Activated naive CD4-positive, alpha-beta T cell treated with anti-CD3 and anti-CD28 coated beads for 36 hours (primary cell): Measurements from ENCODE around the gene RNF32. TPM values are rescaled to one million over a fixed set of nuclear protein-coding genes. Genes with fewer than 3 reads are reported as not detected.
"Not testable (repeated sequence)": the region's sequence is repeated elsewhere in the genome, so short reads cannot be mapped to it uniquely, and the experiment has no call there.

Source experiments
- CTCF ChIA-PET: fragments of 350-600 bp; sonication (Branson Sonifier 250); formaldehyde crosslinking; loops from one replicate; lab custom pipeline; 2021; ENCODE audit warnings: antibody characterized with exemption; lab: Charles Lee
- DNase-seq: peaks from one replicate; pipeline ENCODE4 v3.0.0-alpha.2; 2020
- H3K27ac Mint-ChIP-seq: one replicate; pipeline ENCODE4 v1.8.0; 2021; ENCODE audit warnings: mild to moderate bottlenecking, mixed read lengths
- H3K27me3 Mint-ChIP-seq: one replicate; pipeline ENCODE4 v1.8.0; 2021; ENCODE audit warnings: low read depth, mixed read lengths
- H3K36me3 Mint-ChIP-seq: one replicate; pipeline ENCODE4 v1.8.0; 2021; ENCODE audit warnings: low read depth, mixed read lengths
- H3K4me1 Mint-ChIP-seq: one replicate; pipeline ENCODE4 v1.8.0; 2021; ENCODE audit warnings: low read depth, mixed read lengths
- H3K4me3 Mint-ChIP-seq: one replicate; pipeline ENCODE4 v1.8.0; 2021; ENCODE audit warnings: mild to moderate bottlenecking, moderate library complexity, mixed read lengths
- H3K9me3 Mint-ChIP-seq: one replicate; pipeline ENCODE4 v1.8.0; 2021; ENCODE audit warnings: mixed read lengths
- intact Hi-C: fragments of 100-400 bp; cut with micrococcal nuclease; formaldehyde crosslinking; loops from one replicate; pipeline ENCODE4 v1.15.1; 2023
- total RNA-seq, 2 experiments: library from RNA; stranded (reverse); gene quantifications; one replicate each; pipeline ENCODE4 v1.2.3, GENCODE V29; 2021

Gene RNF32
- total RNA-seq, 2 experiments from 2014 or later: 0.31 to 0.64 TPM

DNA sequence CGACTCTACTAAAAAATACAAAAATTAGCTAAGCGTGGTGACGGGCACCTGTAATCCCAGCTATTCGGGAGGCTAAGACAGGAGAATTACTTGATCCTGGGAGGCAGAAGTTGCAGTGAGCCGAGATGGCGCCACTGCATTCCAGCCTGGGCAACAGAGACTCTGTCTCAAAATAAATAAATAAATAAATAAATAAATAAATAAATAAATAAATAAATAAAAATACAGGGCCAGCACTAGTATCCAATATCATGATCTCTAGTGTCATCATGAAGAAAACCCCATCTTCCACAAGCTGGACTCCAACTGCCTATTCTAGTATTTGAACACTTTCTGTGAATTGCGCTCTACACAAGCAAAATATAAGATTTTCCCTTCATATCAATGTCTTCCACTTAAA lies 3.5 kb upstream of the RNF32 start:
- H3K27me3 Mint-ChIP-seq: peaks cover 18% of the 10 kb centered on the region
- CTCF ChIA-PET, intact Hi-C loops: not testable (repeated sequence)

DNA sequence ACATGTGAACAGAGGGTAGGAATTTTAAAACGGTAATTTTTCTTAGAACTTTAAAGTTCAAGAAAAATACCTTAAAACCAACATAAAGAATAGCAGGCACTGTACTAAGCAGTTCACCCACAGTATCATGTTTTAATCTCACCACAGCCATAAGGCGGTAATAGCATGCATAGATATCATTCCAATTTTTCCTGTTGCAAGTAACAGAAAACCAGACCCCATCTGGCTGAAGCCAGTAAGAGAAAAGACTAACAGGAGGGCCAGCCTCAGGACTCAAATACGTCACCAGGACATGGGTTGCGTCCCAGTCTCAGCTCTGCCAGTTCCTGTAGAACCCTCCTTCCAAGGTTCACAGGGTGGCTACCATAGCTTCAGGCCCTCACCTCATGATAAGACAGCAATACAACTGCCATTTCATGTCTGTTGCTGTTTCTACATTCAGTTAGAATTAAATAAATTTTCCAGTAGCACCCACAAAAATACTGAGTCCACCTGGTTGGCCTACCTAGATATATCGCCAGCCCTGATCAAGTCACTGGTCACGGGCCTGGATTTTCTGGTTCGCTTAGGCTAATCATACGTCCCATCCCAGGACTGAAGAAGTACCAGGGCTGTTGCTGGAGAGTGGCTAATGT lies 2.0 kb upstream of the RNF32 start:
- no peak overlapping the region for H3K27ac Mint-ChIP-seq
- DNase-seq: no peak
- peaks cover 22% of the 10 kb centered on the region for H3K27me3 Mint-ChIP-seq
- H3K9me3 Mint-ChIP-seq: peaks cover 4% of the 10 kb centered on the region
- no peak overlapping the region for H3K4me3 Mint-ChIP-seq
- peaks cover 6% of the 10 kb centered on the region for H3K36me3 Mint-ChIP-seq
- peaks cover 10% of the 10 kb centered on the region for H3K4me1 Mint-ChIP-seq
- intact Hi-C loops: no loop called here
- CTCF ChIA-PET: interaction anchor here (0.8 kb wide), 1 partner anchor 70 kb away, joined by 4 read pairs; no protein-coding TSS in a partner anchor

More for the DNA sequence above, 3.5 kb upstream of the RNF32 start:
- H3K4me1 Mint-ChIP-seq, H3K27ac Mint-ChIP-seq, H3K4me3 Mint-ChIP-seq, H3K9me3 Mint-ChIP-seq, H3K36me3 Mint-ChIP-seq, DNase-seq: not testable (repeated sequence)

DNA sequence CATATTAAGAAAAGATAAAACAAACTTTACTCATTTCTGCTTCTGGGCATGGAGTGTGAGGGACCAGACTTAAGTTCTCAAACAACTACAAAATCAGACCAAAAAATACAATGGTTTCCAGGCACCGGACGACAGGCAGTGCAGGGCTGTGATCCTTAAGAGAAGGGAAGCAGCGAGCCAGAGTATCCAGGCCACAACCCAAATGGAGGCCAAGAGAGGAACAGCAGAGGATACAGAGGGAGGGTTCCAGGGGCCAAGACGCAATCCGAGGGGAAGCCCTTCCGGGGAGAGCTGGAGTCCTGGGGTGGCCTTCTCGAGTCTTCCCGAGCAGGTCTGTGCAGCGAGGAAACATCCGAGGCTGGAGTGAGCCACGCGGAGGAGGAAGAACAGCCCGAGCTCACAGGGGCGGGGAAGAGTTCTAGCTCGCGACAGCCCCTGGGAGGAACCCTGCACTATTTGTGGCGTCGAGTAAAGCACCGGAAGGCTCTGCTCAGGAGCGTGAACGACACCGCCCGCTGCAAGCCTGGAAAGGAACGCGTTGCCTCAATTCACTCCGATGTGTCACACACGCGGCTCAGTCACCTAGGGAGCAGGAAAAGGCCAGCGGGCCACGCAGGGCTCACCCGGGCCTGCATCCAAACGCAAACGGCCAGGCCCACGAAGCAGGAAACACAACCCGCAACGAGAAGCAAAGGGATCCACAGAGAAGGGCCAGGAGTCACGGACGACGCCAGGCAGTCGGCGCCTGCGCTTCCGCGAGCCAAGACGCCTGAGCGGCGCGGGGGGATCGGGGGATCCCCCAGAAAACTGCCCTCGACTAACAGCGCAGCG lies 933 bp upstream of the RNF32 start:
- DNase-seq: no peak
- peaks cover 24% of the 10 kb centered on the region for H3K27me3 Mint-ChIP-seq
- peaks cover 10% of the 10 kb centered on the region for H3K4me1 Mint-ChIP-seq
- intact Hi-C loops: loop anchor here (1.0 to 10.0 kb wide), 7 partner anchors 26 to 995 kb away; partner anchors contain the start of genes LMBR1 and RBM33
- CTCF ChIA-PET: no interaction called here
- peak overlapping the region; percentile 75 for H3K4me3 Mint-ChIP-seq
- peaks cover 4% of the 10 kb centered on the region for H3K9me3 Mint-ChIP-seq
- peaks cover 6% of the 10 kb centered on the region for H3K36me3 Mint-ChIP-seq
- H3K27ac Mint-ChIP-seq: no peak overlapping the region

DNA sequence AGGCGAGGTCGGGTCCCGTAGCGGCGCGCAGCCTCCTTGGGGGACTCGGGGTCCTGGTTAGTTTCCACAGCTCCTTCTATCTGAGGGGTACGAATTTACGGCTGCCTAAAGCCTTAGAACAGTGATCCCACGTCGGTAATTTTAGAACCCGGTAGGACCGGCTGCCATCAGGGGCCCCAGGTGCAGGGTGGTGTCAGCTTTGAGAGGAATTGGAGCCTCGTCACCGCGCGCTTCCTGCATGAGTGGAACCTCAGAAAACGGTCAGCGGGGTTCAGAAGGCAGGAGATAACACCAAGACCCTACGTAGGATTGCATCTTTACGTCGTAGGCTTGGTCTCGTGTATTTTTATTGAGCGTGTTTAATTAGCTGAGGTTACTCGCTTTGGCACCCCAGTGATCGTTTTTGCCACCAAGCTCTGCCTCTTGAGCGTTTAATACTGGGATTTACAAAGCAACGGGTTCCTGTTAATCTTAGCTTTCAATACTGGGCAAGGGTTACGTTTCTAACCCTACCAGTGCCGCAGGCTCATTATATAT lies 443 bp downstream of the RNF32 start:
- Mint-ChIP-seq H3K27me3 (peaks cover 29% of the 10 kb centered on the region), H3K4me3 (peak overlapping the region; percentile 78), H3K36me3 (peaks cover 6% of the 10 kb centered on the region), H3K9me3 (peaks cover 4% of the 10 kb centered on the region), H3K4me1 (peaks cover 10% of the 10 kb centered on the region), H3K27ac (no peak overlapping the region)
- peak; percentile 72 for DNase-seq
- CTCF ChIA-PET: no interaction called here
- intact Hi-C loops: loop anchor here (1.0 to 10.0 kb wide), 7 partner anchors 28 to 996 kb away; partner anchors contain the start of genes LMBR1 and RBM33

DNA sequence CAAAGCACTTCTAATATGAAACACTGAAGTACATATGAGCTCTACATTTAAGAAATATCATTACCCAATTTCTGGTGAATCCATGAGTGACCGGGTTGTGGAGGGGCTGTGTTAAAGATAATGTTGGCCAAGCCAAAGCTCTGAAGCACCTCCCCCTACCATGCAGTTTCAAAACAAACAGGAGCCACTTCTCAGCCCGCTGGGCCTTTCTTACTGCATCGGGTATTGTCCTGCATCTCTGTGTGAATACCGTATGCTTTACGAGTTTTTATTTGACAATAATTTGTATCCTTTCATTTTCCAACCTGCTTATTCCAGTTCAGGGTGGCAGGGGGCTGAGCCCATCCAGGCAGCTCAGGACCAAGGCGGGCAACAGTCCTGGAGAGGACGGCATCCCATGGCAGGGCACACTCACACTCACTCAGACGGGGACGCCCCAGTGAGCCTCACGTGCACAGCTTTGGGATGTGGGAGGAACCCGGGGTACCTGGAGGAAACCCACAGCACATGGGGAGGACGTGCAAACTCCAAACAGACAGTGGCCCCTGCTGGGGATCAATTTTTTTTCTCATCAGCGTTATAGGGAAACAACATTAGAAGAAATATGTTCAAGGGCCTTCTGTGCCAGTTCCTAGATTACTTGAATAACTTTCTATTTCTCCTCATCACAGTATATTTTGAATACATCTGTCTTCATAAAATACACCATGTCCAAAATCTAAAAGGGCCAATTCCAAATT lies 1.9 kb downstream of the RNF32 start:
- no peak for DNase-seq
- Mint-ChIP-seq H3K27me3 (peaks cover 34% of the 10 kb centered on the region), H3K27ac (no peak overlapping the region), H3K36me3 (peaks cover 5% of the 10 kb centered on the region), H3K4me3 (no peak overlapping the region), H3K9me3 (peaks cover 4% of the 10 kb centered on the region), H3K4me1 (peaks cover 10% of the 10 kb centered on the region)
- CTCF ChIA-PET: no interaction called here
- intact Hi-C loops: loop anchor here (10.0 kb wide), 2 partner anchors 132 to 678 kb away; no protein-coding TSS in a partner anchor

DNA sequence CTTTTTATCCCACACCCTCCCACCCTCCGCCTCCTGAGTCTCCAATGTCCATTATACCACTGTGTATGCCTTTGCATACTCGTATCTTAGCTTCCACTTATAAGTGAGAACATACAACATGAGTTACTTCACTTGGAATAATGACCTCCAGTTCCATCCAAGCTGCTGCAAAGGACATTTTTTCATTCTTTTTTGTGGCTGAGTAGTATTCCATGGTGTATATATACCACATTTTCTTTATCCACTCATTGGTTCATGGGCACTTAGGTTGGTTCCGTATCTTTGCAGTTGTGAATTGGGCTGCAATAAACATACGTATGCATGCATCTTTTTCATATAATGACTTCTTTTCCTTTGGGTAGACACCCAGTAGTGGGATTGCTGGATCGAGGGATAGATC lies 6.8 kb downstream of the RNF32 start:
- intact Hi-C loops: loop anchor here (10.0 kb wide), 2 partner anchors 127 to 683 kb away; no protein-coding TSS in a partner anchor
- H3K27ac Mint-ChIP-seq, H3K4me1 Mint-ChIP-seq, H3K36me3 Mint-ChIP-seq, H3K4me3 Mint-ChIP-seq, H3K9me3 Mint-ChIP-seq, CTCF ChIA-PET, DNase-seq: not testable (repeated sequence)
- peaks cover 59% of the 10 kb centered on the region for H3K27me3 Mint-ChIP-seq

- no peaks in the 10 kb centered on the region for H3K36me3 Mint-ChIP-seq
- H3K27me3 Mint-ChIP-seq: peaks cover 55% of the 10 kb centered on the region
- no peak overlapping the region for H3K27ac Mint-ChIP-seq
- DNase-seq: peak; percentile 16
- H3K9me3 Mint-ChIP-seq: no peaks in the 10 kb centered on the region
- CTCF ChIA-PET: interaction anchor here (0.7 kb wide), 1 partner anchor 75 kb away, joined by 3 read pairs; no protein-coding TSS in a partner anchor
- H3K4me3 Mint-ChIP-seq: no peak overlapping the region
- H3K4me1 Mint-ChIP-seq: no peaks in the 10 kb centered on the region
- intact Hi-C loops: no loop called here
These were observed 9.5 kb downstream of the RNF32 start for GRCh38 chr7:156650042-156650441.

- CTCF ChIA-PET: no interaction called here
- no peaks in the 10 kb centered on the region for H3K36me3 Mint-ChIP-seq
- no peak overlapping the region for H3K4me3 Mint-ChIP-seq
- H3K4me1 Mint-ChIP-seq: no peaks in the 10 kb centered on the region
- H3K27me3 Mint-ChIP-seq: peaks cover 47% of the 10 kb centered on the region
- H3K9me3 Mint-ChIP-seq: no peaks in the 10 kb centered on the region
- intact Hi-C loops: no loop called here
- H3K27ac Mint-ChIP-seq: no peak overlapping the region
- no peak for DNase-seq
These were observed 10.9 kb downstream of the RNF32 start for GRCh38 chr7:156651474-156651873.

GRCh38 chr7:156652886-156653568 lies 12.5 kb downstream of the RNF32 start:
- no peak for DNase-seq
- CTCF ChIA-PET: interaction anchor here (1.1 kb wide), 1 partner anchor 19 kb away, joined by 4 read pairs; no protein-coding TSS in a partner anchor
- intact Hi-C loops: no loop called here
- Mint-ChIP-seq H3K27ac (no peak overlapping the region), H3K4me3 (no peak overlapping the region), H3K27me3 (peaks cover 38% of the 10 kb centered on the region), H3K36me3 (no peaks in the 10 kb centered on the region), H3K4me1 (no peaks in the 10 kb centered on the region), H3K9me3 (no peaks in the 10 kb centered on the region)

DNA sequence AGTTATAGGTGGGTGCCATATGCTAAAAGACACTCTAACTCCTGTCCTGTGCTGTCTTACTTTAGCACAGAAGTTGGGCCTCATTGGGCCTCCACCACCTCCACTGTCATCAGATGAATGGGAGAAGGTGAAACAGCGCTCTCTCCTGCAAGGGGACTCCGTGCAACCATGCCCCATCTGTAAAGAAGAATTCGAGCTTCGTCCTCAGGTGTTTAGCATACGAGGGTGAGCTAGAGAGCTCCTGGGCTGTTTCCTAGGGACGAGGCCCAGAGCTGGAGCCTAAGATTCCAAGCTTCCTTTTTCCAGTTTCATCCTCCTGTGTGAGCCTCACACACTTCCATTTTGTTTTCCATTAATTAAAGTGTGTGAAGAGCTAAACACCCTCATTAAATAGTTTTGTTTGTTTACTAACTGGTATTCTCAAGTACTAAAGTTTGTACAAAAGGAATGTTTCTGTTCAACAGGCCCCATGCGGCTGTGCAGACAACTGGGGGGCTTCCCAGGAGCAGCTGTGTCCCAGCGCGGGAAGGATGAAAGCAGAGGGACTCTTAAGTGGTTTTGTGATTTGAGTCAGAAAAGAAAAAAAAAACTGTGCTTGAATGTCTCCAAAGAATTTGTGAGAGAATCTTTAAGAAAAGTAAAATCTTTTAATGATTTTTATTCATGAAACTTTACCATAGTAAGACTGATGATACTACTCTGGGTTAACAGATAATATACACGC lies 14.1 kb downstream of the RNF32 start:
- H3K27ac Mint-ChIP-seq: no peak overlapping the region
- intact Hi-C loops: no loop called here

GRCh38 chr7:156655251-156655650 lies 14.7 kb downstream of the RNF32 start:
- Mint-ChIP-seq H3K36me3 (no peaks in the 10 kb centered on the region), H3K4me3 (no peak overlapping the region), H3K4me1 (no peaks in the 10 kb centered on the region), H3K9me3 (no peaks in the 10 kb centered on the region), H3K27ac (no peak overlapping the region), H3K27me3 (peaks cover 21% of the 10 kb centered on the region)
- CTCF ChIA-PET: no interaction called here
- intact Hi-C loops: no loop called here
- DNase-seq: no peak

More for the DNA sequence above, 14.1 kb downstream of the RNF32 start:
- Mint-ChIP-seq H3K36me3 (no peaks in the 10 kb centered on the region), H3K4me3 (no peak overlapping the region), H3K4me1 (no peaks in the 10 kb centered on the region), H3K27me3 (peaks cover 26% of the 10 kb centered on the region), H3K9me3 (no peaks in the 10 kb centered on the region)
- CTCF ChIA-PET: interaction anchor here (0.7 kb wide), 1 partner anchor 420 kb away, joined by 3 read pairs; no protein-coding TSS in a partner anchor
- no peak for DNase-seq
